GM18507 (cell line): Measurements from ENCODE around the gene CNOT3.
A peak's percentile ranks its signal among the peaks of the same experiment; 100 is the strongest.

Source experiments
- DNase-seq: peaks from one replicate; pipeline ENCODE4 v3.0.0; 2011; ENCODE audit warnings: low read depth; ENCODE audit not compliant: insufficient read length; ENCODE audit errors: extremely low spot score
- FAIRE-seq: peaks from 2 replicates; lab custom pipeline; 2011; peaks lifted over from hg19 to GRCh38; lab: Jason Lieb, UNC

Gene CNOT3

GRCh38 chr19:54115109-54116063, 22.2 kb upstream of the CNOT3 start, which contains the start of the genes PRPF31 and TFPT:
TSS of gene PRPF31 (plus strand) at chr19:54115754. CDS start at chr19:54118279, 2,525 bp downstream.
TSS of gene TFPT (minus strand) at chr19:54115657. CDS start at chr19:54115269, 388 bp downstream.
- peak; percentile 99 for FAIRE-seq
- peak; percentile 93 for DNase-seq

DNA sequence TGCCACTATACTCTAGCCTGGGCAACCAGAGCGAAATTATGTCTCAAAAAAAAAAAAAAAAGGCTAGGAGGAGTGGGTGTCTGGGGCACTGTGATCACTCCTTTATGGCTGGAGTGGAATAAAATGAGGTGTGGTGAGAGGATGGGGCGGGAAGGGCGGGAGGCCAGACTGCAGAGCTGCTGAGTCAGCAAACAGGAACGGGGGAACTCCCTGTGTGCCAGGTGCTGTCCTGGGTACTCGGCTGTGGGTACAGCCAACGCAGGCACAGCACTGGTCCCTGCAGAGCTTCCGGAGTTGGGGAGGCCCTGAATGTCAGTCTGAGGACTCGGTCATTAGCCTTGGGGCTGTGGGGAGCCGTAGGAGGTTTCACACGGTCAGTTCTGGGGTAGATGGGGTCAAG, 16.3 kb upstream of the CNOT3 start:
- FAIRE-seq (no peak), DNase-seq (no peak)

GRCh38 chr19:54123682-54124081, 13.9 kb upstream of the CNOT3 start:
- FAIRE-seq: no peak
- DNase-seq: no peak

GRCh38 chr19:54124393-54124792, 13.2 kb upstream of the CNOT3 start:
- FAIRE-seq (no peak), DNase-seq (no peak)

GRCh38 chr19:54125713-54126112, 11.8 kb upstream of the CNOT3 start:
- DNase-seq: no peak
- FAIRE-seq: no peak

DNA sequence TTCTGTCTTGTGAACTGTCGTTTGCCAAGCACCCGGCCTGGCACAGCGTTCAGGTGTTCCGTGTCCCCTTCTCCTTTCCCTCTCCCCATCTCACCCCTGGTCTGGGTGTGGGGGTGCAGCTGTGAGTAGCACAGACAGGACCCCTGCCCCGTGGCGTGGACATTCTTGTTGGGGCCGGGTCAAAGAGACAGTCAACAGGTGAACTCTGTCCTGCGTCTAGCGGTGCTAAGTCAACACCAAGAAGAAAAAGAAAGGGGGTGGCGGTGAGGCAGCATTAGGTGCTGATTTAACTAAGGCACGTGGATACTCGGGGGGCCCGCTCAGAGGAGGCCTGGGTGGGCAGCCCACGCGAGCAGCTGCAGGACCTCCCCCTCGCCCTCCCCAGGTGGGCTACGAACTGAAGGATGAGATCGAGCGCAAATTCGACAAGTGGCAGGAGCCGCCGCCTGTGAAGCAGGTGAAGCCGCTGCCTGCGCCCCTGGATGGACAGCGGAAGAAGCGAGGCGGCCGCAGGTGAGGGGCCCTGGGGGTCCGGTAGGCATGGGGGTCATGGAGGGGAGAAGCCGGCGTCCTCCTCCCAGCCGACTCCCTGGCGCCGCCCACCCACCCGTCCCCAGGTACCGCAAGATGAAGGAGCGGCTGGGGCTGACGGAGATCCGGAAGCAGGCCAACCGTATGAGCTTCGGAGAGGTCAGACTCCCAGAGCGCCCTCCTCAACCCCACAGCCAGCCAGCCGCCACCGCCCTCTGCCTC, 9.7 kb upstream of the CNOT3 start:
- FAIRE-seq: no peak
- DNase-seq: no peak

DNA sequence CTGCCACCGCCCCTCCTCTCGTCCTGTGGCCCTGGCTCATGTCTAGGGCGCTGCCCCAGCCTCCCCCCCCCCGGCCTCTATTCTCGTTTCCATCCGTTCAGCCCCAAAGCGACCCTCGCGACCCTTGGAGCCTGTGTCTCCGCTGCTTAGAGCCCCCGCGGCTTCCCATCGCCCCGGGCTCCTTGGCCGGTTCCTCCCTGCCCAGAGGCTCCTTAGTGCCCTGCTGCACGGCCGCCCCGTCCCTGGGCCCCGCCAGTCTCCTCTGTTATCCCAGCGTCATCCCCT, 9.2 kb upstream of the CNOT3 start:
- no peak for FAIRE-seq

GRCh38 chr19:54128796-54129616, 8.6 kb upstream of the CNOT3 start:
- FAIRE-seq (no peak), DNase-seq (no peak)

More for the DNA sequence above, 9.2 kb upstream of the CNOT3 start:
- DNase-seq: no peak

GRCh38 chr19:54129617-54129996, 8.0 kb upstream of the CNOT3 start:
- DNase-seq (no peak), FAIRE-seq (no peak)

- FAIRE-seq (no peak), DNase-seq (no peak)
Observed at GRCh38 chr19:54133312-54133956, 4.1 kb upstream of the CNOT3 start.

GRCh38 chr19:54133957-54134590, 3.5 kb upstream of the CNOT3 start:
- DNase-seq: no peak

GRCh38 chr19:54136086-54136863, 1.3 kb upstream of the CNOT3 start:
- no peak for DNase-seq

More at GRCh38 chr19:54133957-54134590, 3.5 kb upstream of the CNOT3 start:
- FAIRE-seq: no peak

GRCh38 chr19:54136864-54137698, 481 bp upstream of the CNOT3 start:
- FAIRE-seq (peak; percentile 100), DNase-seq (peak; percentile 91)

More at GRCh38 chr19:54136086-54136863, 1.3 kb upstream of the CNOT3 start:
- FAIRE-seq: no peak

DNA sequence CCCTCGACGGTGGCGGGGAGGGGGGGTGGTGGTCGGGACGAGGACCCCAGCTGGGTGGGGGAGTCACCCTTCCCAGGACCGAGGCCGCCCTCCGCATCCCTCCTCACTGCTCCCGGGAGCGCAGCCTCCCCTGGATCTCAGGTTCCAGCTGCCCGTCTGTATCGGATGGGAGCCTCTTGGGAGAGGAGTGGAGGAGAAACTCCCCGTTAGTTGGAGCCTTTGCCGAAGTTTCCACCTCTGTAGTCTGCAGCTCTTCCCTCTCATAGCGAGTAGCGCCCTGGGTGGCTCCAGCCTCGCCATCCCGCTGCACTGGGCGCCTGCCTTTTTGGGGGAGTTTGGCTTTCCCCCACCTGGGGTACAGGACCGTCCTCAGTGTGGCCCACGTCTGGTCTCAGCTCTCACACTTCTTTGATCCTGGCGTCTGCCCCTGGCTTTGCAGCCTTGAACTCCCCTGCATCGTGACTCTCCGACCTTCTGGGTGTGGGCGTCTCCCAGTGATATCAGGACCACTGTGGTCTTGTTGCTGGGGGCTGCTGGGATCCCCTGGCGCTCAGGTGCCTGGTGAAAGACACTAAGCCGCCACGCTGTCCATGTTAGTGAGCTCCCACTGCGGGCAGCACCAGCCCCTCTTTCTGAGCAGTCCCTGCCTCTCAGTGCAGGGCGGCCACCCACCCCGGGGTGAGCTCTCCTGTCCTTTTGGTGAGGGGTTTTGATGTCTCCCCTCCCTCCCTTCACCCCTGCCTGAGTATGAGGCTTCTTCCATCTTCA, 1.1 kb downstream of the CNOT3 start:
- FAIRE-seq: no peak
- DNase-seq: no peak

DNA sequence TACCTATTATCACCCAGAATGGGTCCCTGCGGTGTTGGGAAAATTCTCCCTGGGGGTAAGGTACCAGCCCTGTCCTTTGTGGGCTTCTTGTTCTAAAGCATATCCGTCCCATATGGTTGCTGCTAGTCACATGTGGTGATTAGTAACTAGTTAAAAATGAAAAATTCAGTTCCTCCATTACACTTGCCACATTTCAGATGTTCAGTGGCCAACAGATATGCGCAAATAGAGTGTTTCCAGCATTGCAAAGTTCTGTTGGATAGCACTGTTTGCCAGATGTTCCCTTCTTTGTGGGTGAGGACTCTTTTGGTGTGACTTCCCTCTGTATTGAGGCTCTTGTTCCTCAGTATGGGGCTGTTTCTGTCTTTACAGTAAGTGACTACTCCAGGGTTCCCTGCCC, 3.8 kb downstream of the CNOT3 start:
- no peak for FAIRE-seq
- DNase-seq: no peak

- no peak for DNase-seq
- FAIRE-seq: no peak
Observed at GRCh38 chr19:54142166-54142780, 4.7 kb downstream of the CNOT3 start.
